ENCODE measurements around the gene ERICH6B. TPM values are rescaled to one million over a fixed set of nuclear protein-coding genes. Genes with fewer than 3 reads are reported as not detected.

ERICH6B gene
- total and polyA plus RNA-seq, 10 of the 15 experiments (the other 5 are each of a cell fraction or from before 2014, with no cell fraction given) = 0.27 to 0.75 (median 0.33) TPM; not detected in 7

GRCh38 chr13:45623516-45624090 is 8.1 kb upstream of the ERICH6B start (continued):
- TF ChIP-seq MXI1 (IDR thresholded peaks at IDR 0.05; ENCODE audit: low read depth, low read length) = no peak
- no peak for TF ChIP-seq NBN (IDR thresholded peaks at IDR 0.05)
- no peak for TF ChIP-seq ZNF217 (IDR thresholded peaks at IDR 0.05)
- TF ChIP-seq CHD1 (IDR thresholded peaks at IDR 0.05; ENCODE audit: low read depth, low read length) = no peak
- TF ChIP-seq SMC3 (IDR thresholded peaks at IDR 0.05; ENCODE audit: borderline replicate concordance, low read length) = peak; percentile 71
- no peak for TF ChIP-seq ZNF687 (IDR thresholded peaks at IDR 0.05)

- ATAC-seq (no peak), DNase-seq (ENCODE audit: low read depth, low spot score) (no peak), FAIRE-seq (no peak)
- in situ Hi-C loops (cut with MboI) (loop anchor here (5.0 kb wide), 1 partner anchor 95 kb away; no protein-coding TSS in a partner anchor), intact Hi-C loops (cut with micrococcal nuclease; ENCODE audit: unreplicated experiment) (no loop called here)
- no peaks in the 10 kb centered on the region for H3K9me3 ChIP-seq (replicated peaks; ENCODE audit: control insufficient read depth, insufficient read depth, low read length)
- H3K4me2 ChIP-seq (ENCODE audit: control insufficient read depth, insufficient read depth) = no peak overlapping the region
- H3K27me3 ChIP-seq (replicated peaks in 1 of 2; ENCODE audit: control insufficient read depth in 2 of 2, insufficient read depth in 2 of 2, low read length in 1 of 2) = peaks cover 0 to 2% of the 10 kb centered on the region in 2 experiments; a peak in 1 of 4 replicates
- H3K79me2 ChIP-seq (ENCODE audit: control insufficient read depth, insufficient read depth, low read length) = no peaks in the 10 kb centered on the region
- BruUV-seq (replicated peaks) = no TSS peak
- TF ChIP-seq MXI1 (IDR thresholded peaks at IDR 0.05; ENCODE audit: low read depth, low read length) (no peak), MYB (IDR thresholded peaks at IDR 0.05; ENCODE audit: borderline replicate concordance, low read depth, low read length) (no peak), NR2C2 (IDR thresholded peaks at IDR 0.05; ENCODE audit: borderline replicate concordance, control insufficient read depth, insufficient read length, low read depth) (no peak), MTA2 (IDR thresholded peaks at IDR 0.05; ENCODE audit: low read depth) (no peak), CREB1 (IDR thresholded peaks at IDR 0.05; ENCODE audit: low read depth) (no peak)
- ChIA-PET POLR2A (interaction anchor here (1.1 kb wide), 1 partner anchor 160 kb away, joined by 3 read pairs; no protein-coding TSS in a partner anchor), SMC1A (ENCODE audit: uncharacterized antibody, unreplicated experiment) (interaction anchor here (1.6 to 12.7 kb wide), 7 partner anchors 10 to 107 kb away, joined by 6 to 233 read pairs (median 19); no protein-coding TSS in a partner anchor), RAD21 (ENCODE audit: unreplicated experiment) (interaction anchor here (1.1 to 8.8 kb wide), 3 partner anchors 80 to 105 kb away, joined by 4 to 108 read pairs (median 5); partner anchors contain the start of gene CBY2), CTCF (interaction anchor here (1.3 to 10.6 kb wide), 7 partner anchors 59 to 108 kb away, joined by 3 to 361 read pairs (median 29); partner anchors contain the start of gene CBY2)
- H4K20me1 ChIP-seq (ENCODE audit: control insufficient read depth, insufficient read depth) = no peaks in the 10 kb centered on the region
- no peak overlapping the region for H2AFZ ChIP-seq (ENCODE audit: control insufficient read depth, low read depth, low read length)
- peaks cover 3% of the 10 kb centered on the region for H3K4me1 ChIP-seq (ENCODE audit: control insufficient read depth, insufficient read depth, low read length)
- no peak overlapping the region for H3K4me3 ChIP-seq
- WGBS (ENCODE audit: insufficient coverage, insufficient replicate concordance, low lambda C conversion rate, missing lambda C conversion rate) = 28% methylated on average over 5 of the region's 6 CpGs
- H3K27ac ChIP-seq (ENCODE audit: control insufficient read depth, insufficient read depth) = no peak overlapping the region
- no peak overlapping the region for H3K9ac ChIP-seq (ENCODE audit: control insufficient read depth, insufficient read depth, low read length)
- H3K36me3 ChIP-seq (ENCODE audit: control insufficient read depth in 2 of 2, insufficient read depth in 2 of 2, low read length in 1 of 2) = no peaks in the 10 kb centered on the region
Measured at GRCh38 chr13:45621950-45622349, 6.4 kb upstream of the ERICH6B start.
